NCI-H1417 (cell line): Measurements from ENCODE around the gene UPF3A.
A peak's percentile ranks its signal among the peaks of the same experiment; 100 is the strongest.
"Not testable (repeated sequence)": the region's sequence is repeated elsewhere in the genome, so short reads cannot be mapped to it uniquely, and the experiment has no call there.

Source experiments
- DNase-seq, 3 experiments: peaks; one replicate each; lab custom pipeline; 2025; lab: John Stamatoyannopoulos, UW

UPF3A gene

DNA sequence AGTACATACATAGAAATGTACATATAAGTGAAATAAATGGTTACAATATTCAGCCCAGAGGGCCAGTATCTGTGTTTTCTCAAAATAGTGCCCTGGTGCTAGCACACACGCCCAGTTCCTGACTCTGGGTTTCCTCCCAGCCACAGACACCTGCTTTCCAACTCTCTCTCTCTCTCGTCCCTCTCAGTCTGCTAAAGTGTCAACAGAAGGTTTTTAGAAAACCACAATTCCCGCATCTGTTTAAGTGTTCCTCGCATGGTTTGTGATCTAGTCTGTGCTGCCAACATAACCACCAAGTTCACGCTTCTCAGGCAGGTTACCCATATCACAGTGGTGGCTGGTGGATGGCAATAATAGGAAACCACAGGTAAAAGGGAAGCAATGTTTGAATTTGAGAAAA, 17.8 kb upstream of the UPF3A start:
- peak in 1 of 3 experiments; percentile 58 for DNase-seq

DNA sequence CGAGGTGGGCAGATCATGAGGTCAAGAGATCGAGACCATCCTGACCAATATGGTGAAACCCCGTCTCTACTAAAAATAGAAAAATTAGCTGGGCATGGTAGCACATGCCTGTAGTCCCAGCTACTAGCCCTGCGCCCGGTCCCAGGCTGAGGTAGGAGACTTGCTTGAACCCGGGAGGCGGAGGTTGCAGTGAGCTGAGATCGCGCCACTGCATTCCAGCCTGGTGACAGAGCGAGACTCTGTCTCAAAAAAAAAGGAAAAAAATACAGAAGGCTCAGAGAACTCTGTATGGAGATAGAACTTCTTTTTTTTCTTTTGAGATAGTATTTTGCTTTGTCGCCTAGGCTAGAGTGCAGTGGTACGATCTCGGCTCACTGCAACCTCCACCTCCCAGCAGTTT, 17.1 kb upstream of the UPF3A start:
- DNase-seq: not testable (repeated sequence)

DNA sequence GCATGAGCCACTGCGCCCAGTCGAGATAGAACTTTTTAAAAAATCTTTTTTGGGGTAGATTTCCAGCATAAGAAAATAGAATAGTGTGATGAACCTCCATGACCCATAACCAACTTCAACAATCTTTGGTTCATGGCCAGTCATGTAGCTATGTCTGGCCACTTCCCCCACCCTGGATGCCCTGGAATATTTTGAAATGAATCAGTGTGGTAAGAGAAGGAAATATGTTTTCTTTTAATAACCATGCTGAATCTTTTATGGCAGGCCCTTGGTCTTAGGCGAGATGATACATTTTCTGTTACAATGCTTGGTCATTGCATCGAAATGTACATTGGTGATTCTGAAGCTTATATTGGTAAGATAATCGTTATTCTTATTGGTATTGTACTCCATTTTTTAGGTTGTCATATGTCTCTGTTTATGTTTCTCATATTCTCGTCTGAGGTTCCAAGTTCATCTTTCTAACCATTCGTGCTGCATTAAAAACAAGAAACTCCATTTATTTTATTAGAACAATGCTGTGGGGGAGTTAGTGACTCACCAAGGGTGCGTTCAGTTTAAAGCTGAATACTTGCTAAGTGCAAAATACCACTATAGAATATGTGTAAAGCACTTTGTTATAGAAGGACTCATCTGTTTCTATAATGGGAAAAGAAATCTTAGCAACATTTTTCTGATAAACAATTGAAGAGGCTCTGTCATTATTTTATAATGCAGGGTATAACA, 16.4 kb upstream of the UPF3A start:
- DNase-seq: no peak

DNA sequence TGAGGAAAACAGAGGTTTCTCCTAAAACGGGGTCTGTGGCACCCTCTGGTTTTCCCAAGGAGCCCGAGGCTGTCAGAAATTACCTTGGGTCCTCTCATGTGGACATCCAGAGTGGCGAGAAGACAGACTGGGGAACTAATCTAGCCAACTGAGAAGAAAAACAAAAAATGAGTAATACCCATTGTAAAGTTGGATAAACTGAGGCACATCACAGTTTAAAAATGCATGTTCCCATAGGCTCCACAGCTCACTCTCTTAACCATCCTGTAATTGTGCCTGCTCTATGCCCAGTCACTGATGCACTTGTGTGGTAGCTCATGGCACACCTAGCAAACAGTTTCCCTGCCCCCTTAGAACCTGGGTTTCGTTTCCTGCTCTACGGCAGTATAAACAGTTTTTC, 15.2 kb upstream of the UPF3A start:
- DNase-seq: no peak

DNA sequence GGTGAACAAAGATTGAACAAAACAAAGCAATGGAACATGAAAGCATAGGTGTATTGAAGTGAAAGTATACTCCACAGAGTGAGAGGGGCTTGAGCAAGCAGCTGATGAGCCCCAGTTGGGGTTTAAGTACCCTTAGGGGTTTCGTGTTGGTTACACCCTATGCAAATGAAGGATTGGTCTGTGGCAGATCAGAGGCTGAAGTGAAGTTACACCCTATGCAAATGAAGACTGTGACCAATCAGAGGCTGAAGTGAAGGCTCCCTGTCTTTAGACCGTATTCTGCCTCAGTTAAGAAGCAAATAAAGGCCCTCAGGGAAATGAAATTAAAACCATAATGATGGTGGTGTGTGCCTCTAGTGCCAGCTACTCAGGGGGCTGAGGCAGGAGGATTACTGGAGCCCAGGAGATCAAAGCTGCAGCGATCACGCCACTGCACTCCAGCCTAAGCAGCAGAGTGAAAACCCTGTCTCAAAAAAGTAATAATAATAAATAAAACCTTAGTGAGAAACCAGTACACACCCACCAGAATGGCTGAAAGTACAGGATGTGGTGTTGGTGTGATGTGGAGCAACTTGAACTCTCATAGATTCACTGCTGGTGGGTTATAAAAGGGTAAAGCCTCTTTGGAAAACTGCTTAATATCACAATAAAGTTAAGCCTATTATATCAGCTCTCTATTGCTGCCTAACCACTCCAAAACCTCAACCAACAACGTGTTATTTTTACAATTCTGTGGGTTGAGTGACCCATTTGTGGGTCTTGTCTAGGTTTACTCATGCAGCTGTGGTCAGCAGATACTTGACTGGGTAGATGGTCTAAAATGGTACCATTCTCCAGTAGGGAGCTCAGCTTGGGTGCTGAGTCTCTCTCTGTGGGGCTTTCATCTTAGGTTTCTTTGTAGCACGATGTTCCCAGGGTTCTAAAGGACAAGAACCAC, 12.8 kb upstream of the UPF3A start:
- DNase-seq: no peak

DNA sequence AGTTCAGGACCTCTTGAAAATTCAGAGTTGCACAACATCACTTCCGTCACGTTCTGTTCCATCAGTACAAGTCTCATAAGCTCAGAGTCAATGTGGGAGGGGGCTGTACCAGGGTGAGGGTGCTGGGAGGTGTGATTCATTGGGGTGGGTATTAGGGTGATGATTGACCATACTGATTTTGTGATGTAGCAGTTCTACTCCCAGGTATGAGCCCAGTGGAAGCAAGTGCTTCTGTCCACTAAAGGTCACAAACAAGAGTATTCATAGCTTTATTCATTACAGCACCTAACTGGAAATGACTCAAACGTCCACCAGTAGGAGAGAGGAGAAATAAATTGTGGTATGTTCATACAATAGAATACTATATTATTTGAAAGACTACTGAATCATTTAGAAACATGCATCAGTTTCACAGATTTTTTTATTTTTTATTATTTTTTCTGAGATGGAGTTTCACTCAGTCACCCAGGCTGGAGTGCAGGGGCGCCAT, 12.1 kb upstream of the UPF3A start:
- no peak for DNase-seq

DNA sequence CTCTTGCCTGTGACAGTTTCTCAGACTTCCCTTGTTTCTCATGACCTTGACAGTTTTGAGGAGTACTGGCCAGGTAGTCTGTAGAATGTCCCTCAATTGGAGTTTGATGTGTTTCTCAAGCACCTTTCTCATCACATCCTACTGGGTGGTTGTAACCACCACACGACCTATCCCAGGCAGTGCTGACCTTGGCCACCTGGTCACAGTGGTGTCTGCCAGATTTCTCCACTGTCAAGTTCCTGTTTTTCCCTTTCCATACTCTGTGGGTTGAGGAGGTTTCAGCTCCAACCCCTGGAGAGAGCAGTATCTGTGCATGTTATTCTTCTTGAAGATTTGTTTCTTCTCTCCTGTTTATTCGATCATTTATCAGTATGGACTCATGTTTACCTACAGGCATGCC, 8.4 kb upstream of the UPF3A start:
- no peak for DNase-seq

DNA sequence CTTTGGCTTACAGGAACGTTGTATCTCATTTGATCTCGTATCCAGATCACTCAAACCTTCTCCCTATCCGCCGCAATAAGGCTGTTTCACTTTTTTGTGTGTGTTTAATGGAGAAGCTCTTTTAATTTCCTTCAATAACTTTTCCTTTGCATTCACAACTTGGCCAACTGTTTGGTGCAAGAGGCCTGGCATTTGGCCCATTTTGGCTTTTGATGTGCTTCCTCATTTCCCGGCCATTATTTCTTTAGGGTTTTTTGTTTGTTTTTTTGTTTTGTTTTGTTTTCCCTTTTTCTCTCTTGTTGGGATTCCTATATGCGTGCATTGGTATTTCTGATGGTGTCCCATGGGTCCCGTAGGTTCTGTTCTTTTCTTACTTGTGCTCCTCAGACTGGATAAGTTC, 6.1 kb upstream of the UPF3A start:
- DNase-seq: no peak

DNA sequence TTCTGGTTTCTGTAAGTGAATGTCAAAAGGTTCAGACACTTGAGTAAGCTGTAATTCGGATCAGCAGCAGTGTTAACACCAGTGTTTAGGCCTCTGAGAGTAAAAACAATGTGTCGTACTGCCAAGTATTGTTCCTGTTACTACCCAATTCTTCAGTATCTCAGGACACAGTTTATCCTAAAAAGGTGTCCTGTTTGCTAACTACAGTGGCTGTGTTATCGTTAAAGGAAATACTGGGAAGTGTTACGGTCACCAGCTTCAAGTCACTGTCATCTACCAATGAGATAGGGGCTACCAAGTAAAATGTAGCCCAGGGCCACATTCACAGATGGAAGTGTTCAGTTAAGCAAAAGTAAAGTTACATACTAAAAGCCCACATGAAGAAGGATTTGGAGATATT, 2.3 kb upstream of the UPF3A start:
- no peak for DNase-seq

DNA sequence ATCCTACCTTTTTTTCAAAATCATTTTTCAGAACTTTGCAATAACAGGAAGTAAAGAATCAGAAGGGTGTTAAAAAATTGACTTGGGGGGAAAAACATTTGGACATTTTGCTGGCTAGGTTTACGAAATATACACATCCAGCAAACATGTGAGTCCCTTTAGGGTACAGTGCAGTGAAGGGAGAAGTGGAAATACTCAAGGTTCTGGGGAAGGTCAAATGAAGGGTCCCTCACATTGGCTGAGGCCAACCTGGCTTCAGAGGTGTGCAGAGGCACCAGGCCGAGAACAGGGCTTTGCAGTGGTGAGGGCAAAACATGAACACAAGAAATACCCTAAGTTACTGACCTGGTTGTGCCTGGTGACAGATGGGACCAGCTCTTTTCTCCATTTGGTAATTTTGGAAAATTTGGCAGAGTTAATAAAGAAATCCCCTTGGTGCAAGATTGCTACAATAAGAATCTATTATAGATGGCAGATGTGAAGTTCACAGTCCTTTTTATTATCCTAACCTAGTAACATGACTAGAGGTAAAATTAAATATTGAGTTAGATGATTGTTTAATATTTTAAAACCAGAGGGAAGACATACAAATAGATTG, 1.5 kb upstream of the UPF3A start:
- peak in 1 of 3 experiments; percentile 35 for DNase-seq

DNA sequence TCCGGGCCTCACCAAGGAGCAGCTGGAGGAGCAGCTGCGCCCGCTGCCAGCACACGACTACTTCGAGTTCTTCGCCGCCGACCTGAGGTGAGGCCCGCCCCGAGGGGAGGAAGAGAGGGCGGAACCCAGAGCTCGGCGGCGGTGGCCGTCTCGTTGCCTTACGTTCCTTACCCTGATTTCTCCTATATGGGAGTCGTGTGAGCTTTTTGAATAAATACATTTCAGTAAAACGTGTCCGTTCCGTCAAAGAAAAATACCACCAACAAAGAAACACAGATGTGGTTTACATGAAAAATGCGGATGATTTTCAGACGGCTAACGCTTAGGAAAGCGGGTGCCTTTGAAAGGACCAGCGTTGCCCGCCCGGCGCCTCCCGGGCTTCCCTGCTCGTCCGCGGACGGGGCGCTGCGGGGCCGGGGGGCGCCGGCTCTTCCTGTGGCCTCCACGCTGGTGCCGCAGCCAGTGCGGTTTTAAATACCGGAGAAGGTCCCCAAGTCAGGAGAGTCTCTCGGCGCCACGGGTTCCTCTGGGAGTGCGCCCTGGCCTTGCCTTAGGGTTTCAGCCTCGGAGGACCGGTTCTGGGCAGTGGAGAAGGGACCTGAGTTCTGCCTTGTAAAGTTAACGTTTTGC, 755 bp downstream of the UPF3A start:
- DNase-seq: peak in 2 of 3 experiments; percentile 93 to 98

DNA sequence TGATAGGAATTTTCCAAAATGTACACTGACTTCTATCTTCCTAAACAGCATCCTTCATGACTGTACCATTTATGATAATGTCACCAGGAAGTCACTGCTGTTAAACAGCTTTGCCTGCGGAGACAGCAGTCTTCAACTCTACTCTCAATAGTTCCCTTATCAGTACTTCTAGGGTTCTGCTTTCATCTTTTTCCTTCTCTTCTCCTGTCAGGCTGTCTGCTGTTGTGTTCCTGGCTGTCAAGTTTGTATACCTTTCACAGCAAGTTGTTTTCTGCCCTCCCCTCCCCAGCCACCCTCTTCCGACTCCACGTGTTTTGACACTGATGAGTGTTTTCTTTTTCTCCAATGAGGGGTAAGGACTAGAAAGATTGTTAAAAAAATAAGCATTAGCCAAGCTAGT, 2.2 kb downstream of the UPF3A start:
- DNase-seq: no peak

DNA sequence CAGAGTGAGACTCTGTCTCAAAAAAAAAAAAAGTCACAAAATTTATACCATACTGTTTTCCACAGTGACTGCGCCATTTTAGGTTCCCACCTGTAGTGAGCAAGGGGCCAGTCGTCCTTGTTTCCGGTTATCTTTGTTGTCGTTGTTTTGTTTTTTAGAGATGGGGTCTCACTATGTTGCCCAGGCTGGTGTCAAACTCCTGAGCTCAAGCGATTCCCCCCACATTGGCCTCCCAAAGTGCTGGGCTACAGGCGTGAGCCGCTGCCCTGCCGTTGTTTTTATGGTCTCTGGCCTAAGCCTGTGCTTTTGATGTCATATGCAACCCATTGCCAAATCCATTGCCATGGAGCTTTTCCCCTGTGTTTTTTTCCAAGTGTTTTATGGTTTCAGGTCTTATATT, 3.3 kb downstream of the UPF3A start:
- no peak for DNase-seq

DNA sequence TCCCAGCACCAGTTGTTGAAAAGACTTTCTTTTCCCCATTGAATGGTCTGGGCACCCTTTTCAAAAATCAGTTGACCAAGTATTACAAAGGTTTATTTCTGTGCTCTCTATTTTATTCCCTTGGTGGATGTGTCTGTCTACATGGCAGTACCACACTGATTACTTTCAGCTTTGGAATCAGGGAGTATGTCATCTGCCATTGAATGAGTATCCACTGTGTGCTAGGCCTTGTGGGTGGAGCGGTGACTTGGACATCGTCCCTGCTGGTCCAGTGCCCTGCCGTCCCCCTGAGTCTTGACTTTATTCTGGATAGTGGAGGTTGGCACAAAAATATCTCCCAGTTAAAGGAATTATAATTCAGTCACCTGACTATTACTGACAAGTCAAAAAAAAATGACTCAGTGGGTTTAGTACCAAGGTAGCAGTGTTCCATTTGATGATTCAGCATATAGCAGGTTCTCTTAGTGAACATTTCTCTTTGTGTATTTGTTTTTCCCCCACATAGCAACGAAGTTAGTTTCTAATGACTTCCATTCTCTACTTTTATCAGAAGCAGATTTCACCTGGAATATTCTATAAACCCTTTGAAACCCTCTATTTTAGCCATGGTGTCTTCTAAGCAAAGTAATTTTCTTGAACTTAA, 3.9 kb downstream of the UPF3A start:
- no peak for DNase-seq

DNA sequence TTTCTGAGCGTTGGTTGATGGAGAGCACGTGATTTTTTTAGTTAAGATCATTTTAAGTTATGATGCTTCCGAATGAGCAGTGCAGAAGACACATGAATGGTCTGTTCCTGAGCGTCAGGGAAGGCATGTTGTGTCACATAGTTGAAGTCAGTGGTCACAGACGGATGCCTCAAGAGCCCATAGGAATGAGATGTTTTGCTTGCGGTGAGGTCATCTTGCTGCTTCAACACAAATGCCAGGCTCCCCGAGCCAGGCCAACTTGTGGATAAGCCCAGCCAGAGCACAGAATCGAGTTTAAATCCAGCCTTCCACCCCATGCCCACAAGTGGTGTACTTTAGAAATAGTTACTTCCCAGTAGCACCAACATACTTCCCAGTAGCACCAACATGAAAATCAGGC, 5.4 kb downstream of the UPF3A start:
- DNase-seq: no peak

DNA sequence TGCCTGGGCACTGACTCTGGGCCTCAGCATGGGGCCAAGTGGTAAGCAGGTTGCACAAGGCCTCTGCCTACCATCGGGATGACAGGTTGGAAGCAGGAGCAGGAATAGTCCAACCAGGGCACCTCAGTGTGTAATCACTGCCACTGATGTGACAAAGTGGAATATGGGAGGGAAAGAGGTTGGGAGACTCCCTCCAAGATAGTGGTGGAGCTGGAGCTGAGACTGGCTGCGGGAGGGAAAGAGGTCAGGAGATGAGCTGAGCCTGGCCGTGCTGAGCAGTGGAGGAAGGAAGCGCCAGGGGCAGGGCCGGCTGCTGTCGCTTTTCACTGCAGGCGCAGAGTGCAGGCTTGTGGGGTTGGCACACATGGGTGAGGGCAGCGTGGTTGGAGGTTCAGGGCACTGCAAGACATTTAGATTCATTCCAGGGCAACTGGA, 6.8 kb downstream of the UPF3A start:
- DNase-seq: no peak

DNA sequence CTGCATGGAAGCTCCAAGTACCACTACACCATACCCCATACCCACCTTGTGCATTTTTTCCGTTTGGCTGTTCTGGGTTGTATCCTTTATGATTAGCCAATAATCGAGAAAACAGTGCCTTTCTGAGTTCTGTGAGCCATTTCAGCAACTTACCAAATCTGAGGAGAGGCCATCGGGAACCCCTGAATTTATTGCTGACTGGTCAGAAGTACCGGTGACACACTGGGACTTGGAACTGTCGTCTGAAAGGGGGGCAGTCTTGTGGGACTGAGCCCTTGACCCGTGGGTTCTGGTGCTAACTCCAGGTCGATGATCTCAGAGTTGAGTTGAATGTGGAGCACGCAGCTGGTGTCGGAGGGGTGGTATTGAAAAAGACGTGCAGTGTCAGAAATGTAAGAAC, 15.0 kb downstream of the UPF3A start:
- no peak for DNase-seq

DNA sequence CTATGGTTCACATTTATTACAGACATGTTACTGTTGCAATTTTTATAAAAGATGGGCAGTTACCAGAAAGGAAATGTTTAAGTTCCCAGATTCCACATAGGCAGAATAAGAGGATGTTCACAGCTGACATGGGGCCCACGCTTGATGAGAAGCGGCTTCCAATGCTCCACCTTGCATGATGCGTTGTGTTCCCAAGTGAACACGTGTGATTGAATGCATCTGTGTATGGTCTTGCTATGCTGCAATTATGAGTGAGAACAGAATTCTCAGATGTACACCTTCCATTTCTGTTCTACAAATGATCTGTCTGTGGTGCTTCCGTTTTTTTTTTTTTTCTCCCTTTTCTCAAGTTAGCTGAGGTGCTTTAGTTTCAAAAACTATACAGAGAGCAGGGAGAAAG, 15.5 kb downstream of the UPF3A start:
- no peak for DNase-seq

DNA sequence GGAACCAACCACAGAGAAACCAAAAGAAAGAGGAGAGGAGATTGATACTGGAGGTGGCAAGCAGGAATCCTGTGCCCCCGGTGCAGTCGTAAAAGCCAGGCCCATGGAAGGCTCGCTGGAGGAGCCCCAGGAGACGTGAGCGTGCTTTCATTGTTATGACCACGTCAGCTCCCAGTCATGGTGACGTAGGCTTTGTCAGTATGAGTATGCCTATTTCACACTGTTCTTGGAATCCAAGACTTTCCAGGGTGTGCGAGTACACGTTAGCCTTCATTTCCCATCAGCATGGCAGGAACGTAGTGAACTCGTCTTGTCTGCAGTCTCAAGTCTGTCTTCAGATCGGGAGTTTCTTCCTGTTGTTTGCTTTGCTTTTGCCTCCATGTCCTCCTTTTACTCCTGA, 17.5 kb downstream of the UPF3A start:
- no peak for DNase-seq

DNA sequence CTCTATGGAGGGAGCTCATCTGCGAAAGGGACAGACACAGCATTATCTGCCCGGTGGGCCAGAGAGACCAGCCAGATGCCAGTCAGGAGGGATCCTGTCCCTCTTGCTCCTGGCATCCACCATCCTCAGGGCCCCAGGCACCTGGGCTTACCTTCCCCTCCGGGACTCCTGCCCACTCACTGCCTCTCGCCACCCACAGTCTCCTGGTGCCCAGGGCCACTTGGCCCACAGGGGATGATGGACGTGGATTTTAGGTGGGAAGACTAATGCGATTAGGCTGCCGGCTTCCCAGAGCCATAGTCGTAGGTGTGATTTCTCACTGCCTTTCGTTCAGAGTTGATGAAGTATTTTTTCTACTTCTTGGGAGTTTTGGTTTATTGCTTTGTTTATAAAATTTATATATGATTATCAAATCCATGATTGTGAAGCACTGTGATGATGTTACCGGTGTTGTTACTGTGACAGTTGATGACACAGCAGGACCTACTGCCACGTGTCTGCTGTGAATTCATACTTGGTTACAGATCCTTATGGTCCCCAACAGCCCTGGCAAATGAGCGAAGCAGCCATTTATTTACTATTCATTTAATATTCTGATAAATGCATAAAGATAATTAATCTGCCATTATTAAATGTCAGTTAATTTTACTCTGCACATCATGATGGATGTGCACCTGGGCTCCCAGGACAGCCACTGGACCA, 18.4 kb downstream of the UPF3A start:
- DNase-seq: no peak

DNA sequence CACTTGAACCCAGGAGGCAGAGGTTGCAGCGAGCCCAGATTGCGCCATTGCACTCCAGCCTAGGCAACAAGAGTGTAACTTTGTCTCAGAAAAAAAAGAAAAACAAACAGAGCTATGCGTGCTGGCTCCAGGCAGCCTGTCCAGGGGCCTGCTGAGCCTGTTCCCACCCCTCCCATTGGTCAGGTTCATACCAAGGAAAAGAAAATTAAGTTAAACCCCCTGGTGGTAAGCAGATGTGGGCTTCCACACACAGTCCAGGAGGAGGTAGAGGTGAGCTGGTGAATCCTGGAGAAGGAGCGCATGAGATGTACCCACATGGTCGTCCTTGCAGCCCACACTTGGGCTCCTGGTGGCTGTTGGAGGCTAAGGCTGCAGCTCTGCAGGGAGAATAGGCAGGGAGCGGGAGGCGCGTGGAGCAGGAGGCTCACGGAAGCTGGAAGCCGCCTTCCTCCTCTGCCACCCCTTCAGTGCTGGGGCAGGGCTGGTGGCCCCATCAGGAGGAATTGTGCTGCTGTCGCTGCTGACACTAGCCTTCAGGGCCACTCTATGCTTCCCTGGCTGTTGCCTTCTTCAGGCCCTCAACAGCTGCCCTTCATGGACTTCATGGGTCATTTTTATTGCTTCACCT, 22.4 kb downstream of the UPF3A start:
- no peak for DNase-seq
